Hematopoietic multipotent progenitor cell treated with erythropoietin and hydrocortisone succinate and interleukin-3 and kit ligand, for 6 days (in vitro differentiated cells): Measurements from ENCODE around the gene SORCS1.

Source experiments
- DNase-seq: peaks from one replicate; pipeline ENCODE4 v3.0.0-alpha.2; 2015

The SORCS1 gene

GRCh38 chr10:106714734-106715555 lies 449.6 kb downstream of the SORCS1 start:
- no peak for DNase-seq

DNA sequence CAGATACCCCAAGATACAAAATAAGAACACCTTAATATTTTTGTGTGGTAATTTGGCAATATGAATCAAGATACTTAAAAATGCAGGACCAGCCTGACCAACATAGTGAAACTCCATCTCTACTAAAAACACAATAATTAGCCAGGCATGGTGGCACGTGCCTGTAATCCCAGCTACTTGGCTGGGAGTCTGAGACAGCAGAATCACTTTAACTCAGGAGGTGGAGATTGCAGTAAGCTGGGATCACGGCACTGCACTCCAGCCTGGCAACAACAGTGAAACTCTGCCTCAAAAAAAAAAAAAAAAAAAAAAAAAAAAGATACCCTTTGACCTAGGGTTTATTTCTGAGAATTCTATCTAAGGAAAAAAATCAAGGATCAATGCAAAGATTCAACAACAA lies 450.7 kb downstream of the SORCS1 start:
- no peak for DNase-seq

DNA sequence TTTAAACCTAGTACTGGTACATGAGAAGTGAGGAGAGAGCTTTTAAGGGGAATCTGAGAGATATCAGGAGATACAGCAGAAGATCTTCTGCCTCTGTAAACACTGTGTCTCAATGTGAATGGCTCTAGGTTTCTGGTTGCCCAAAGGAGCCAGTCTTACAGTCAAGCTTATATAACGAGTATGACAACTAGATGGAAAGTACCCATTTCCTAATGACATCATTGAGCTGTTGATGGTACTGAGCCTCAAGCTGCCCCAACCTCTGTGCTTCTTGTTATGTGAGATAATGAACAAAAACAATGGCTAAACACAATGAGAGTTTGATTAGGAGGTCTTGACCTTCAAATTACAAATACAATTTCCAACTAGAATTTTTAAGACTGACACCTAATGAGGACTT lies 451.5 kb downstream of the SORCS1 start:
- DNase-seq, result no peak

GRCh38 chr10:106711313-106711906 lies 453.1 kb downstream of the SORCS1 start:
- peak; percentile 80 for DNase-seq

DNA sequence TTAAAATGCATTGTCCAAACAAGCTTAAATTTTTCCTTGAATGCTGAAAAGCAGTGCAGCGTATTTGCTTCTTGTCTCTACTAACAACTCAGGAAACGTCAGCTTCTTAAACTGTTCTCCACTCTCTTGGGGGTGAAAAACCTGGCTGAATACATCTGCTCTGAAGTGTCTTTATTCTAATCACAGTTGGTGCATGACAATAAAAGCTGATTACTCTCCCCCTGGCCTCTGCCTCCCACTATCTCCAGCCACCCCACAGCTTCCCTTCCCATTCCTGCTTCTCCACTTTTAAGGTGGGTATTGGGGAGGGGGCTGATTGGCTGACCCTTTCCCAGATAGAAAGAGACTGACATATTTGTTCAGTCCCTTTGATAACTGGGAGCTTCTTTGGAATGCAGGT lies 456.0 kb downstream of the SORCS1 start:
- no peak for DNase-seq

DNA sequence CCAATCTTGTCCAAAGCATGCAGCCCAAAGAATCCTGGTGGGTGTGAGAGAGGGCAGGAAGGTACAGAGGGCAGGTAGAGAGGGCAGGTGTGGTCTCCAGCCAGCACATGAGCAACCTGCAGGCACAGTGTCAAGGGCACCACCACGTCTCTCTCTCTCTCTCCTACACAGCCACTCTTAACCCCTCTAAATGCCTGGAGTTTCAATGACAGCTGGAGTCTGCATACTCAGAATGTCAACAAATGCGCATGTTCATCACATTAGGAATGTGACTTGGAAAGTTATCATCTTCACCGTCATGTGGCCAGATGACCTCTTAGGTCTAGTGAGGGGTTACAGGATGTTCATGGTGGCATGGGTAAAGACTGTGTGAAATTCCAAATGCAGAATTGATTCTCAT lies 456.8 kb downstream of the SORCS1 start:
- DNase-seq, result no peak

DNA sequence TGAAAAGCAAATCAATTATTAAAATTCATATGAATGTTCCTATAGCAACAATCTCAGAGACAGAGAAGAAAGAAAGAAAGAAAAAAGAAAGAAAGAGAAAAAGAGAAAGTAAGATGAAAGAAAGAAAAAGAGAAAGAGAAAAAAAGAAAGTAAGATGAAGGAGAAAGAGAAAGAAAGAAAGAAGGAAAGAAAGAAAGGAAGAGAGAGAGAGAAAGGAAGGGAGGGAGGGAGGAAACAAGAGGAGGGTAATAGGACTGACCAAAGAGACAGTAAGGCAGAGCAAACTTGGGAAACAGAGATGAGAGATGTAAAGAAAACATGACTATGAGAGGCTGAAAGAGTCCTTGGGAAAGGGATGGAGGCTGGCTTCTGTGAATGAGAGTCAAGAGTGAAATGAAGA lies 458.4 kb downstream of the SORCS1 start:
- no peak for DNase-seq

DNA sequence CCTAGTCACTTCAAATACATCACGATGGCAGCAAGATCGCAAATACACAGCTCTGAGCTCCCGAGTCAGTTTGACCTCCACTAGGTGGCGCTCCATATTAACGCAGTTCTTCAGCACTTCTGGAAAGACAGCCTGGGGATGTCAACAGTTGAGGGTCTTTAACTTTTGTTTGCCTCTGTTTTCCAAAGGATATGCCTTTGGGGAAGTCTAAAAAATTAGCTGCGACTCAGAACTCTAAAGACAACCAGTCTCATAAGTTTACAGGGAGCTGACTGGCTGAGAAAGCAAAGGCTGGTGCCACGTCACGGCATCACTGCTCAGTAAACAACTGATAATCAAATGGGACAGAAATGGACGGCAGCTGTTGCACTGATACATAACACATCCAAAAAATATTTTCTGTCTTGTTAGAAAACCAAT lies 458.8 kb downstream of the SORCS1 start:
- DNase-seq, result peak; percentile 80

DNA sequence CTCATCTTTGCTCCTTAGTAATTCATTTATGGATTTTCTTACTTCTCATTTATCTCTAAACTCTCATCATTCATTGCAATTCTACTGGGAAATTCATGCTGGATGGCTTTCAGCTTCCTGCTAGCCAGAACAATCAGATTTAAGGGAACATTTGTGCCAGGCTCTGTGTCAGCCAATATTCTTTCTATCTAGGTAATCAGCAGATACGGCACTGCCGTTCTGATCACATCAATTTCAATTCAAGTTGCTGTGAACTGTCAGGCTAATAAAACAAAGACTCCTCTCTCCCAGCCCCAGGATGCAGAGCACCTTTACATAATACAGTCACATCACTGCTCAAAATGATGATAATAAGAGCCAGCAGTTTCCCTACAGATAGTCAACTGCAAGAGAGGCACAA lies 468.3 kb downstream of the SORCS1 start:
- DNase-seq, result no peak

- DNase-seq, result no peak
Observed at GRCh38 chr10:106694696-106695095, 469.8 kb downstream of the SORCS1 start.

- DNase-seq, result no peak
Observed at GRCh38 chr10:106682175-106682574, 482.3 kb downstream of the SORCS1 start.

DNA sequence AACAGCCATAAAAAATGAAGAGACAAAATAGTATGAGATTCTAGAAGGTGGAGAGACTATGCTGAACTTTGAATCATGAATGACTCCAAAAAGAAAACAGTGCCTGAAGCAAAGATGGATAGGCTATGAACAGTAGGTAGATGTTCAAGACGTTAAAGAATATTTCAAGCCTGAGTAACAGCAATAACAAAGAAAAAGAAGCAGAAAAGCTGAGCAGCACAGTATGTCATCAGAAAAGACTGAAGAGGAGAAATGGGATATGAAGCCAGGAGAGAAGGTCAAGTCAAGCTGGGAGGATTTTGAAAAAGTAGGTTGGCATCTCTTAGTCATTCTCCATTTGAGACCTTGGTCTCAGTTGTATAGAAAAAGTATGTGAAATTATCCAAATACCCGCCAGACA lies 484.4 kb downstream of the SORCS1 start:
- DNase-seq, result no peak

- DNase-seq, result no peak
Observed at GRCh38 chr10:106679314-106679713, 485.2 kb downstream of the SORCS1 start.

DNA sequence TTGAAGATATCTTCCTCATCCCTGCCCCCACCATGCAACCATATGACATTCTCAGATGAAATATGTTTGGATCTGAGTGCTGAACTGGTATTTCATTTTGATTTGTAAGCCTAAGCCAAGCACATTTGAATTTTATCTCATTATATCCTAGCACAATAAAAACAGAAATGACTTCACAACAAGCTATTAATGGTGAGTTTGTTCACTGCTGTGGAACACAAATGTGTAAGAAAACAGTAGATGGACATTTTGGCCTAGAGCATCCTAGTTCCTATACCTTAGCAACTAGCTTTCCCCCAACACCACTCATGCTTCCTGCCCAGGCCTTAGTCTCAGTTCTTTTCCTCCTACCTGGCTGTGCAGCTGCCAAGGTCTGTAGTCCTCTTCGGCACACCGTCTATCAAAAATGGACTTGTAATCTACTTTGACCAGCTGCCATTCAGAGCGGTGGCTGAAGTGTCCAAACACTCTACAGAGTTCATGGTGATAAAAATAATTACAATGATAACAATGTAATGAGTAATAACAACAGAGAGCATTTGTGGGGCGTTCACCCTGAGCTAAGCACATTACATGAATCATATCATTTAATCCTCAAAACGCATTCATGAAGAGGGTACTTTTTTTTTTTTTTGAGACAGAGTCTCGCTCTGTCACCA lies 491.9 kb downstream of the SORCS1 start:
- DNase-seq, result no peak

DNA sequence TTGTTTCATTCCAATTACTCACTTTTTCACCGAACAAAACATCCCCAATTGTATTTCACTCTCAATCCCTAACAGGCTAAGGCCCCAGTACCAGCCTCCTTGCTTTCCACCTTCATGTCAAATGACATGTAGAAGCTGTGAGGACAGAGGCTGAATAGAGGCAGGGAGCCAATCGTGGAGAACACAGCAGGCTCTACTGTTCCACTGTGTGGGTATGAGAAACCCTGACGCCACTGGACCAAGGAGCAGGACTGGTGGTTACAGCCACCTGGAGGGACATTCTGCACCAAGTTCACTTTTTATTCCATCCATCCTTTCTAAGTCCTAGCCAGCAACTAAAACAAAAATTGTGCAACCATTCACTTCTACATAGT lies 502.8 kb downstream of the SORCS1 start:
- DNase-seq, result no peak

GRCh38 chr10:106661133-106661766 lies 503.3 kb downstream of the SORCS1 start:
- DNase-seq, result no peak

DNA sequence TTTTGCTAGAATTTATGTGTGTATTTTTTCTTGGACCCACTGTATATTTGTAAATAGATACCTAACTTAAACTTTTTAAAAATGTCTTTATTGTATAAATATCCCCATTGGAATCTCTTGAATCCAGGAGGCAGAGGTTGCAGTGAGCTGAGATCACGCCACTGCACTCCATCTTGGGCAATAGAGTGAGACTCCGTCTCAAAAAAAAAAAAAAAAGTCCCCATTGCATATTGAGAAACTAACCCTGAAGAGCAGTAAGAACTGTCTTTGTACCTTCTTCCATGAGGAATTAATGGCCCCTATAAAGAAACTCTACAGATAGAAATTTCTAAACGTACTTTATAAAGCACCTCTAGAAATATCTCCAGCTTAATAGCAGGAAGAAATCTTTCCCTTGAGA lies 504.0 kb downstream of the SORCS1 start:
- no peak for DNase-seq

GRCh38 chr10:106655636-106656035 lies 508.9 kb downstream of the SORCS1 start:
- no peak for DNase-seq

DNA sequence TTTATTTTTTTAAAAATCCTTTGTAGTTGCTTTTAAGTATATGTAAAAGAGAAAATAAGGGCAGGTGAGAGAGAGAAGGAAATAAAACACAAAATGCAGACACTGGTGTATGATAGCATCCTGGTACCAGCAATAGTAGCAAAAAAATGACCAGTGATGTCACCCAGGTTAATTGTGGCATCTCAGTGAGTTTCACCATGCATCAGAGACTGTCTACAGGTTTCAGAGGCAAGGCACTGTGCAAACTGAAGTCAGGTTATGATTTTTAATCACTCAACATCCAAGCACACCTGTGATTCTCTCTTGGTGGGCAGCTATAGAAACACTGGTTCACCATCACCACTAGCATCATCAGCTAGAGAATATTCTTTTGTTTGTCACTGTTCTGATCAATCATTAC lies 509.3 kb downstream of the SORCS1 start:
- no peak for DNase-seq

GRCh38 chr10:106652279-106652678 lies 512.2 kb downstream of the SORCS1 start:
- DNase-seq, result no peak

GRCh38 chr10:106648534-106649481 lies 515.7 kb downstream of the SORCS1 start:
- no peak for DNase-seq

- no peak for DNase-seq
Observed at GRCh38 chr10:106643473-106643872, 521.0 kb downstream of the SORCS1 start.

GRCh38 chr10:106637873-106638272 lies 526.6 kb downstream of the SORCS1 start:
- no peak for DNase-seq
